ENCODE results near the gene ZNF414.

The ZNF414 gene

DNA sequence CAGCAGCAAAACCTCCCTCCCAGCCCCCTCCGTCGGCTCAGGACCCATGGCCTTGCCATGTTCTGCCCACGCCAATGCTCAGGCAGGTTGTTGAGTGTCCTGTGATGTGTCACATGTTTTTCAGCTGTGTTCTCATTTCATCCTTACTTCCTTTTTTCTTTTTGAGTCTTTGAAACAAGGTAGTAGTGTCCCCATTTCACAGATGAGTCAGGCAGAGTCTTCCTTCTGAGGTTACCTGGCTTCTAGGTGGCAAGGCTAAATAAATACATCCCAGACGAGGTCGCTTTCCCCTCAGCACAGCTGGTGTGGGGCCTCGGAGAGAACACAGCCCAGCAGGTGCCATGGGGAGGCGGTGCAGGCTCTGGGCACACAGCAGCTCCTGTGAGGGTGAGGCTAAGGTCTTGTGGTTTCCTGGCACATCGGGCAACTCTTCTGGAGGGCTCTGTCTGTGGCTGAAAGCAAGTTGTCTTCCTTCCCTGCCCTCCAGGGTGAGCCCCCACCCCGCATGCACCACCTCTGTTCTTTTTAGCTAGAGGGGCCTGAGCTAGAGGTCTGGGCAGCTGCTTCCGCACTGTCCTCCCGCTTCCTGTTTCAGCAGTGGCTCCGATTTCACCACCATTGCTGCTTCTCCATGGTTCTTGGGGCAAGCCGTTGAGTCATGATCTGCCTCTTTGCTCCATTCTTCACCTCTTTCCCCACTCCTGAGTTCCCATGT lies 26.7 kb downstream of the ZNF414 start:
- DNase-seq (peak; percentile 64), ATAC-seq (ENCODE audit: insufficient read depth, low read depth) (peak; percentile 88)
- no peak overlapping the region for H3K27ac ChIP-seq (ENCODE audit: low read length)
- TF ChIP-seq EZH2 (IDR thresholded peaks at IDR 0.05; ENCODE audit: borderline replicate concordance, low read depth, low read length, severe bottlenecking) = no peak
- peak; percentile 46 for TF ChIP-seq CTCF (IDR thresholded peaks at IDR 0.05; ENCODE audit: borderline replicate concordance, extremely low read depth, low read length, poor library complexity, severe bottlenecking)
- H3K4me3 ChIP-seq (ENCODE audit: low read depth in 1 of 2, low read length in 2 of 2) = no peak overlapping the region
- H3K36me3 ChIP-seq (ENCODE audit: insufficient read depth, low read length) = peaks cover 79% of the 10 kb centered on the region
- no peak overlapping the region for H3K9ac ChIP-seq (ENCODE audit: low read depth, low read length)
- no peak overlapping the region for H2AFZ ChIP-seq (ENCODE audit: low read depth, low read length)
- H3K79me2 ChIP-seq (ENCODE audit: insufficient read depth, low read length) = peaks cover 29% of the 10 kb centered on the region
- no peaks in the 10 kb centered on the region for H3K27me3 ChIP-seq (ENCODE audit: insufficient read depth, low read length, poor library complexity)
- H4K20me1 ChIP-seq (ENCODE audit: insufficient read depth, low read length) = peaks cover 72% of the 10 kb centered on the region
- no peaks in the 10 kb centered on the region for H3K4me1 ChIP-seq (ENCODE audit: insufficient read depth, low read length)
- H3K9me3 ChIP-seq (ENCODE audit: insufficient read depth, low read length, severe bottlenecking) = no peaks in the 10 kb centered on the region
- no peak overlapping the region for H3K4me2 ChIP-seq (ENCODE audit: insufficient read depth, low read length)

- no peak overlapping the region for H3K27ac ChIP-seq (ENCODE audit: low read length)
- no peaks in the 10 kb centered on the region for H3K4me1 ChIP-seq (ENCODE audit: insufficient read depth, low read length)
- peaks cover 35% of the 10 kb centered on the region for H3K79me2 ChIP-seq (ENCODE audit: insufficient read depth, low read length)
- no peaks in the 10 kb centered on the region for H3K9me3 ChIP-seq (ENCODE audit: insufficient read depth, low read length, severe bottlenecking)
- no peak overlapping the region for H3K9ac ChIP-seq (ENCODE audit: low read depth, low read length)
- no peaks in the 10 kb centered on the region for H3K27me3 ChIP-seq (ENCODE audit: insufficient read depth, low read length, poor library complexity)
- no peak overlapping the region for H3K4me2 ChIP-seq (ENCODE audit: insufficient read depth, low read length)
- peaks cover 83% of the 10 kb centered on the region for H3K36me3 ChIP-seq (ENCODE audit: insufficient read depth, low read length)
- no peak for TF ChIP-seq CTCF (IDR thresholded peaks at IDR 0.05; ENCODE audit: borderline replicate concordance, extremely low read depth, low read length, poor library complexity, severe bottlenecking)
- no peak for TF ChIP-seq EZH2 (IDR thresholded peaks at IDR 0.05; ENCODE audit: borderline replicate concordance, low read depth, low read length, severe bottlenecking)
- no peak overlapping the region for H3K4me3 ChIP-seq (ENCODE audit: low read depth in 1 of 2, low read length in 2 of 2)
- ATAC-seq (ENCODE audit: insufficient read depth, low read depth) = no peak
- no peak for DNase-seq
- H4K20me1 ChIP-seq (ENCODE audit: insufficient read depth, low read length) = peaks cover 77% of the 10 kb centered on the region
- no peak overlapping the region for H2AFZ ChIP-seq (ENCODE audit: low read depth, low read length)
Observed at GRCh38 chr19:8486661-8487136, 27.3 kb downstream of the ZNF414 start.

DNA sequence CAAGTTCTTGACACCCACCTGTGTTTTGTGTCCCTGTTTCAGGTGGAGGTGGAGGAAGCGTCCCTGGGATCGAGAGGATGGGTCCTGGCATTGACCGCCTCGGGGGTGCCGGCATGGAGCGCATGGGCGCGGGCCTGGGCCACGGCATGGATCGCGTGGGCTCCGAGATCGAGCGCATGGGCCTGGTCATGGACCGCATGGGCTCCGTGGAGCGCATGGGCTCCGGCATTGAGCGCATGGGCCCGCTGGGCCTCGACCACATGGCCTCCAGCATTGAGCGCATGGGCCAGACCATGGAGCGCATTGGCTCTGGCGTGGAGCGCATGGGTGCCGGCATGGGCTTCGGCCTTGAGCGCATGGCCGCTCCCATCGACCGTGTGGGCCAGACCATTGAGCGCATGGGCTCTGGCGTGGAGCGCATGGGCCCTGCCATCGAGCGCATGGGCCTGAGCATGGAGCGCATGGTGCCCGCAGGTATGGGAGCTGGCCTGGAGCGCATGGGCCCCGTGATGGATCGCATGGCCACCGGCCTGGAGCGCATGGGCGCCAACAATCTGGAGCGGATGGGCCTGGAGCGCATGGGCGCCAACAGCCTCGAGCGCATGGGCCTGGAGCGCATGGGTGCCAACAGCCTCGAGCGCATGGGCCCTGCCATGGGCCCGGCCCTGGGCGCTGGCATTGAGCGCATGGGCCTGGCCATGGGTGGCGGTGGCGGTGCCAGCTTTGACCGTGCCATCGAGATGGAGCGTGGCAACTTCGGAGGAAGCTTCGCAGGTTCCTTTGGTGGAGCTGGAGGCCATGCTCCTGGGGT lies 28.2 kb downstream of the ZNF414 start:
- peaks cover 44% of the 10 kb centered on the region for H3K79me2 ChIP-seq (ENCODE audit: insufficient read depth, low read length)
- H3K4me3 ChIP-seq (ENCODE audit: low read depth in 1 of 2, low read length in 2 of 2) = no peak overlapping the region
- H3K9me3 ChIP-seq (ENCODE audit: insufficient read depth, low read length, severe bottlenecking) = no peaks in the 10 kb centered on the region
- H3K9ac ChIP-seq (ENCODE audit: low read depth, low read length) = no peak overlapping the region
- H3K36me3 ChIP-seq (ENCODE audit: insufficient read depth, low read length) = peaks cover 92% of the 10 kb centered on the region
- H3K27ac ChIP-seq (ENCODE audit: low read length) = no peak overlapping the region
- ATAC-seq (ENCODE audit: insufficient read depth, low read depth) = no peak
- no peak for TF ChIP-seq EZH2 (IDR thresholded peaks at IDR 0.05; ENCODE audit: borderline replicate concordance, low read depth, low read length, severe bottlenecking)
- no peak for TF ChIP-seq CTCF (IDR thresholded peaks at IDR 0.05; ENCODE audit: borderline replicate concordance, extremely low read depth, low read length, poor library complexity, severe bottlenecking)
- no peak for DNase-seq
- H2AFZ ChIP-seq (ENCODE audit: low read depth, low read length) = no peak overlapping the region
- peaks cover 86% of the 10 kb centered on the region for H4K20me1 ChIP-seq (ENCODE audit: insufficient read depth, low read length)
- H3K4me2 ChIP-seq (ENCODE audit: insufficient read depth, low read length) = no peak overlapping the region
- no peaks in the 10 kb centered on the region for H3K4me1 ChIP-seq (ENCODE audit: insufficient read depth, low read length)
- no peaks in the 10 kb centered on the region for H3K27me3 ChIP-seq (ENCODE audit: insufficient read depth, low read length, poor library complexity)
